Daoy (cell line): Measurements from ENCODE around the gene GRAMD2B. TPM values are rescaled to one million over a fixed set of nuclear protein-coding genes. Genes with fewer than 3 reads are reported as not detected.
"Not testable (repeated sequence)": the region's sequence is repeated elsewhere in the genome, so short reads cannot be mapped to it uniquely, and the experiment has no call there.

ENCODE experiments used
- DNase-seq: peaks from one replicate; pipeline ENCODE4 v3.0.0-alpha.2; 2015; ENCODE audit warnings: low read depth
- total RNA-seq: library from RNA; depleted of rRNA; stranded (reverse); fragments of >200 nt; shearing (Covaris generic); gene quantifications from 2 replicates; pipeline ENCODE4 v1.2.3, GENCODE V29; 2014

GRAMD2B gene
- total RNA-seq, 1 experiment from 2014 or later, result 4.1 TPM

DNA sequence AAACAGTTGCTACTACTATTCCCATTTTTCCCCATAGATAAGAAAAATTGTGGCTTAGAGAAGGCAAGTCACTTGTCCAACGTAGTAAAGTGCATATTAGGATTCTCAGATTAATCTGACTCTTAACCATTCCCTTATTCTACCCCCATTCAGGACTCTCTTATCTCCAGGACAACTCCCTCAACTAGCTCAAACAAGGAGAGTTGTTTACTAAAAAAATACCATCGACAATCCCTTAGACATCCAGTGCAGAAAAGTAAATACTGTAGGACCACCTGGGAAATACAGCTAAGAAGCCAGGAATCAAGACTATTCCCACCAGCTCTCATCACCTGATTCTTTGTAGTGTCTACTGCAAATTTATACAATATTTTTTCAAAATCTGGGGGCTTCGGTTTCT, 9.4 kb upstream of the GRAMD2B start:
- no peak for DNase-seq

DNA sequence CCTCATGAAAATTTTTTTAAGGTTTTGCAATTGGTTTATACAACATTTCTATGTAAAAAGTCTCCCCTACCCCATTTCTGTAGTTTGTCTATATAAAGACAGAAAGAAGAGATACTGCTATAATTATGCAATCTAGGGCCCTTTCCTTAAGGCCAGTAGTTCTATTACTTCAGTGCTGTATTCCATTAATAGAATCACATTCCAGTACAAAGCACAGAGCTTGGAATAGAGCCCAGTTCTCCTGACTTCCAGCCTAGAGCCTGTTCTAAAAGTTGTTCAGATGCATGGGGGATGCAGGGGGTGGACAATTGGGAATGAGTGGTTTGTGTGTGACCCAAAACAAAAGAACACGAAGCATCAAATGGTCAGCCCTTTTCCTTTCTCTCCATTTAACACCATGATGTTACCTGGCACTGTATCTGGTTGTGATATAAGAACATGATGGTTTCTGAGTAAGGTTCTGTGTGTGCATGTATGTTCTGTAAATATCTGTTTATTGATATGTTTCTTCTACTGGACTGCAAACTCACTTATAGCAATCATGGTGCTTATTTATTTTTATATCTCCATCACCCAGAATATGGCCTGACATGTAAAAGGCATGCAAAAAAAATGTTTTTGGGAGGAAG, 8.2 kb upstream of the GRAMD2B start:
- DNase-seq, result no peak

DNA sequence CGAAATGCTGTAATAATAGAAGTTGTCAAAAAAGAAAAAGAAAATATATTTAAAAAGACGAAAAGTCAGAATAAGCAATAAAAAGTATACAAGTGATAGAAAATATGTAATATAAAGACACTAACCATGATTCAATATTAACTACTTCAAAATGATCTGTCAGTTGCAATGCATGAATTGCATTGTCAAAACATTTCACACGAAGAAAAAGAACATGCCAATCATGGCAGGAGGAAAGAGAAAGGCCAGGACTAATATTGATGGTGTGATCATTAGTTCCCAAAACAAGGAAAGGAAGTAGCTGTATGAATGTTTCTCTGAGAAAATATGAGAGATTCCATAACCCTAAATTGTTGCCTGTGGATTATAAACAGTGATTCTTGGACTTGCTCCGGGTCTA, 7.4 kb upstream of the GRAMD2B start:
- DNase-seq, result no peak

DNA sequence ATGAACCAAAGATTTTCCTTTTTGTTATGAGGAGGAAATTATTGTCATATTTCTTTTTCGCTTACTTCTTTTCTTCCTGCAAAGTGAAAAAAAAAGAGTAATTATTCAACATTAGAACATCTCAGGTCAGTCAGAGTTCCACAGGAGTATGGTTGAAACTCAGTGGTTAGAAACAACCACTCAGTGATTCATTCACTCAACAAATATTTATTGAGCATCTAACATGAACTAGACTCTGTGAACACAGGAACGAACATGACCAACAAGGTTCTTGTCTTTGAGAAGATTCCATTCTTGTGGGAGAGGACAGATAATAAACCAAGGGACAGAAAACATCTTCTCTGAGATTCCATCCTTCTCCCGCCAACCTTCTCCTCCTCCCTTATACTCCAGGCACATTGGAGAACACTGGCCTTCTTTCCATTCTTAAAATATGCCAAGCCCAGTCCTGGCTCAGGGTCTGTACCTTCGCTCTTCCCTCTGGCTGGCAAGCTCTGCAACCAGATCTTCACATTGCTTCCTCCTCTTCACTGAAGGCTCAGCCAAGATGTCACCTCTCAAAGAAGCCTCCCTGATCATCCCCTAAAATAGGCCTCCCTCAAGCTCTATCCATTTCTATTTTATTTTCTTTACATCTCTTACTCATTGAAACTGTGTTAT, 6.8 kb upstream of the GRAMD2B start:
- DNase-seq, result no peak

DNA sequence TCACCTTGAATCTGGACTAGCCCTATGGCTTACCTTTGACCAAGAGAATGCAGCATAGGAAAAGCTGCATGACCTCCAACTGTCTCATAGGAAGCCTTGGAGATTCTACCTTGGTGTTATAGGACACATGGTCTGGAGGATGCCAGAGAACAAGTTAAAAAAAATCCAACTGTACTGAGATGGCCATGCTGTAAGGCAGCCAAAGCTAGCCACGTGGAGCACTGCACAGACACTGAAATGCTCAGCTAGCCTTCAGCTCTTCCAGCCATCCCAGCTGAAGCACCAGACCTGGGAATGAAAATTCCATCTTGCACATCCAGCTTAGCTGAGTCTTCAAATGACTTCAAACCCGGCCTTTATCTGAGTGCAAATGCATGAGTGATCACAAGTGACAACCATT, 6.0 kb upstream of the GRAMD2B start:
- DNase-seq, result no peak

DNA sequence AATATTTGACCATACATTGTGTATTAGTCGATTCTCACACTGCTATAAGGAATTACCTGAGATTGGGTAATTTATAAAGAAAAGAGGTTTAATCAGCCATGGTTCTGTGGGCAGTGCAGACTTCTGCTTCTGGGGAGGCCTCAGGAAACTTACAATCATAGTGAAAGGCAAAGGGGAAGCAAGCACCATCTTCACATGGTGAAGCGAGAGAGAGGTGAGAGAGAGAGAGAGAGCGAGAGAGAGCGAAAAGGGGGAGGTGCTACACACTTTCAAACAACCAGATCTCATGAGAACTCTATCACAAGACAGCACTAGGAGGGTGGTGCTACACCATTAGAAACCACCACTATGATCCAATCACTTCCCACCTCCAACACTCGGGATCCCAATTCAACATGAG, 4.1 kb upstream of the GRAMD2B start:
- no peak for DNase-seq

DNA sequence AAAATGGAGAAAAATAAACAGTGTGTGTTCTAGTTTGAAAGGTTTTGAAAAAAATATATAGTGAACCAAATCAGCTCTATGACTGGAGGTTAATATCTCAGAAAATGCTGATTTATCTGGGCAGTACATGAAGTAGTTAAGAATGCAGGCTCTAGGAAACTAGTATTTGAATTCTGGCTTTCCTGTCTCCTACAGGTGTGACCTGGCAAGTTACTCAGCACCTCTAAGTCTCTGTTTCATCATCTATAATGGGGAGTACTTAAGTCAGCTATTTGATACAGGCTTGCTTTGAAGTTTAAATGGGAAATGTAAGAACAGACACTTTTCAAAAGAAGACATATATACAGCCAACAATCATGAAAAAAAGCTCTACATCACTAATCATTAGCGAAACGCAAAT, 5.2 kb downstream of the GRAMD2B start:
- no peak for DNase-seq

DNA sequence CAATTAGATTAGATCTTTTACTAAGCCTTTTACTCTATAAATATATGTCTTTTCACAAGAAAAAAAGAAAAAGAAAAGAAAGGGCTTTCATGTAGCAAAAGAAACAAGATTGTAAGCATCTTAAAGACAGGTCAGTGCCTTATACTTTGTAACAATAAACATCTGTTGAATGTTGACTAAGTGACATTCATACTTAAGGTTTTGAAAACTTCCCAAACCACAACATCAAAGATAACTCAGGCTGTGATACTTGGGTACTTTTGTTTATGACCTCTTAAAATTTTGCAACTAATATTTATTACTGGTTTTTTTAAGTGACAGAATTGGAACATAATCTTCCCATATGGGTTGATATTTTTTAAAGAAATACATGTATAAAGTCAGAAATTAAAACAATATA, 7.4 kb downstream of the GRAMD2B start:
- DNase-seq, result no peak

DNA sequence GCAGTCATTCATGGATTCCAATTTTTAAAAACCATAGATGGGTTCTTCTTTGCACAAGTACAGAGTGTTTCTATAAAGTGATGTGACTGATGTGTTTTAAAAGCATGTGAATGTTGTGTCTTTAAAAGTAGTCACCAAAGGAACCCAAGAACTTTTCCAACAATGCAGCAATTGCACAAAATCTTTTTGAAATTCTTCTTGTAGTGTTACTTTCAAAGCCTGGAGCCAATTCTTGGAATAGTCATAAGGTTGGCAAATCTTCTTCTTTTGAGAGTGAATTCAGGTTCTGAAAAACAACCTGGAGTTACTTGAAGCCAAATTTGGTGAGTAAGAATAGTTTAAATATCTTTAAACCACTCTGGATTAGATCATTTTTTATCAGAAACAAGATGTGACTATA, 10.5 kb downstream of the GRAMD2B start:
- DNase-seq, result no peak

DNA sequence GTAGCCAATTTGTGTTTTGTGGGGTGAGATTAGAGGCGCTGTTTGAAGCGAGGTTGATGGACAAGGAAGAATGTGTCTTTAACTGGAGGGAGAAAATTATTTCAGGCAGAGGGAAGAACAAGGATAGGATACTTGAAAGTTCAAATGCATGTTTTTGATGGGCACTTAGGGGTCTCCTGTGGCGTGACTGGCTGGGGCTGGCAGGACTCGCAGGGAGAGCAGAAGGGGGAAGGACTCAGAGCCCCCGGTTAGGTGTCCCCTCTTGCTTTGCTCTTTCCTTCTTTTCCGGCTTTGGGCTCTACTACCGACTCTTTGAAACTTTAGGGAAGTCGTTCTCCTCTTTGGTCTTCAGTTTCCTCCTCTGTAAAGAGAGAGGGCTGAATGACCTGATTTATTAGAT, 12.1 kb downstream of the GRAMD2B start:
- no peak for DNase-seq

DNA sequence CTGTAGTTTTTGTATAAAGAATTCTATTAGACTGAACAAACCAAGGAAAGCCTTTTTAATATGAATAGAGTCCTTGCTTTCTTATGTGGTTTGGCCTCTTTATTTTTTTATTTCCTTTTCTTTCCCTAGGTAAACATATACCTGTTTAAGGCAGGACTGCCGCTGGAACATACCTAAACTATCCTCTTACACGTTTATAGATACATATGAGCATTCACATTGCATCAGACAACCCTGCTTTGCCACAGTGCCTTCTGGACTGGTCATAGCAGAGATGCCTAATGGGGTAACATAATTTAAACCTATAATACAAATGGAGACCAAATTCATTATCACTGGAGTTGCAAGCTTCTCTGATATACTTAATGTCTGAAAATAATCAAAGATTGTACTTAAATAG, 12.5 kb downstream of the GRAMD2B start:
- DNase-seq, result no peak

DNA sequence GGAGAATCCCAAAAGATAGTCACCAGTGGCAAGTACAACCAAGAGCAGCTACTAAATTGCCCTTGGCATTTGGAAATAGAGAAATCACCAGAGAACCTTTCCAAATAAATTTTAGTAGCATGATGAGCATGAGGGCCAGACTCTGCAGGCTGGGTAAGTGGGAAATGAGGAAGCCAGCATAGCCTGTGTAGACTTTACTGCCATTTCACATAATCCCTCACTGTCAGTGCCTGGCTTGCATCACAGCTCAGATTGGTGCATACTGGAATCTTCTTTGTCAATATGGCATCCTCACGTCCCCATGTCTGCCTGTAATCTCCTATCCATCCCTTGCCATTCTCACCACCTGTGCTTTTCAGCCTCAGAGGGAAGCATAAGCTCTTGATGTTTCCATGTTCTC, 14.5 kb downstream of the GRAMD2B start:
- no peak for DNase-seq

DNA sequence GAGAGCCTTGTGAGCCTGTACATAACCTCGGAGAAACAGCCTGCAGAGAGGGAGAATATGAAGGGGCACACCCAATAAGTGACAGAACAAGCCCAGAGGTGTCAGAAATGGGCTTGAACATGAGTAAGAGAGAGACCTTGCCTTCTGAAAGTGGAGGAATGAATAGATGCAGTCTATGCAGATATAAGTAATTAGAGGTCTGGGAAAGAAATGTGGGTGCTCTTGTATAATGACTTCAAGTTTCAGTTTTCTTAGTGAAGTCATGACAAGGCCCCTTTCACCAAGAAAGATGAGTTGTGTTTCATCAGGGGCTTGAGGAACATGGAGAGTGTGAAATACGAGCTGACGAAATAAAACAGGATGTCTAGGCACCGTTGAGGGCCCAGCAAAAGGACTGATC, 15.1 kb downstream of the GRAMD2B start:
- no peak for DNase-seq

DNA sequence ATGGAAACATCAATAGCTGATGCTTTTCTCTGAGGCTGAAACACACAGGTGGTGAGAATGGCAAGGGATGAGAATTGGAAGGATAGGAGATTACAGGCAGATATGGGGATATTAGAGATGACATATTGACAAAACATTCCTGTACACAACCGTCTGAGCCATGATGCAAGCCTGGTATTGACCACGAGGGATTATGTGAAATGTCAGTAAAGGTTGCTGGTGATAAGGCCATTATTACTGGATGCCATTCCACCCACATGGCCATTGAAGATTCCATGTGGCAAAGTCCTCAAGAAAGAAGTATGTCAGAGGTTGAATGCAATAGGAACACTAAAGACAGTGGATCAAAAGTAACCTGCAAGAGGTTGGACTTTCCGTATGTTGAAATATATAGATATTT, 15.7 kb downstream of the GRAMD2B start:
- no peak for DNase-seq

DNA sequence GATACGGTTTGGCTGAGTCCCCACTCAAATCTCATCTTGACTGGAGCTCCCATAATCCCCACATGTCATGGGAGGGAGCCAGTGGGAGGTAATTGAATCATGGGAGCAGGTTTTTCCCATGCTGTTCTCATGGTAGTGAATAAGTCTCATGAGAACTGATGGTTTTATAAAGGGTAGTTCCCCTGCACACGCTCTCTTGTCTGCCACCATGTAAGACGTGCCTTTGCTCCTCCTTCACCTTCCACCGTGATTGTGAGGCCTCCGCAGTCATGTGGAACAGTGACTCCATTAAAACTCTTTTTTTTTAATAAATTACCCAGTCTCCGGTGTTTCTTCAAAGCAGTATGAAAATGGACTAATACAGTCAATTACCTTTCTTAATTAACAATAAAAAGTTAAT, 16.5 kb downstream of the GRAMD2B start:
- not testable (repeated sequence) for DNase-seq

DNA sequence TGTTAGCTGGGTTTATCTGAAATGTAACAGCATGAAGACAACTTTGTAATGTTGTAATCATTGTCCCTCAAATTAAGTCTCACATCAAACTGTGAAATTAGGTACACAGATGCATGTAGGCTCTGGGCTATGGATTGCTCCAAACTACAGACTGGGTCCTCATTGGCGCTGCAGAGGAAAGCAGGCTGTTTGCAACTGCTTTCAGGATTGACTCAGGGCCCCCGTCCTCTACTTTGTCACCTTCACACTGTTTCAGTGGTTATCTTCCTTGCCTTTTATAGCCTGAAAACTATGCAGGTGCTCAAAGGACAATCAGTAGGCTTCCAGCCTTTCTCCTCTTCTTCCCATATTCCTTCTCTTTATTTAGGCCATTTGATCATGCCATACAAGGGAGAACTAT, 18.0 kb downstream of the GRAMD2B start:
- DNase-seq, result no peak

DNA sequence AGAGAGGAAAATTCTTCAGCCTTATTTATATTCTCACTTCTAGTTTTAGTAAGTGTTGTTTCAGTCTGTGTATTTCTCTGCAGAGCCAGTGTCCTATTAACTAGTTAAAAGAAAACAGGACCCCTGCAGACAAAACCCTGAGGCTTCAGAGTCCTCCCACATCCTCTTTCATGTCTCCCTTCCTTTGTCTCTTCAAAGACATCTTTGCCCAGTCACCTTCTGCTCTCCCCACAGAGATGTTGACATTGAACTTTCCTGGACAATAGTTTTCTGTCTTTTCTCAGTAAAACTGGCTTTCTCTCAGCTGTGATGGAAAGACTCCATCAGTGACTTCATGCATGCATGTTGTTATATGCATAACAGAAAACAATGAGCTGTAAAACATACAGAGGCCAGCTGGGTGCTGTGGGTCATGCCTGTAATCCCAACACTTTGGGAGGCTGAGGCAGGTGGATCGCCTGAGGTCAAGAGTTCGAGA, 20.2 kb downstream of the GRAMD2B start:
- no peak for DNase-seq

DNA sequence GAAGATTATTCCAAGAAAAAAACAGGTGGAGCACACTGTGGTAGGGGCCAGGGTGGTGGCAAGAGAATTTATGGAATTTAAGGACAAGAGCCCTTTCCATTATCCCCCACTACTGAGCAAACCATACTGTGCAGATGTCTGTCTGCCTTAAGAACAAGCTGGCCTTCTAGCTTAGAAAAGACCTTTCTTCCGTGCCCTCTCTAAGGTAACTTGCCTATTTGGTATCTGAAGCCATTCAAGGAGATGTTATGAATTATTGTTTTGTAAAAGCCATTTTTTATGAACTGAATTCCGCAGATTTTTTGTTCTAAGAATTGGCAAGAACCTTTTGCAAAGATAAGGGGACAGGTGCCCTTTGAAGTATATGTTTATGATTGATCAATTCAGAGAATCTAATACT, 20.9 kb downstream of the GRAMD2B start:
- no peak for DNase-seq

DNA sequence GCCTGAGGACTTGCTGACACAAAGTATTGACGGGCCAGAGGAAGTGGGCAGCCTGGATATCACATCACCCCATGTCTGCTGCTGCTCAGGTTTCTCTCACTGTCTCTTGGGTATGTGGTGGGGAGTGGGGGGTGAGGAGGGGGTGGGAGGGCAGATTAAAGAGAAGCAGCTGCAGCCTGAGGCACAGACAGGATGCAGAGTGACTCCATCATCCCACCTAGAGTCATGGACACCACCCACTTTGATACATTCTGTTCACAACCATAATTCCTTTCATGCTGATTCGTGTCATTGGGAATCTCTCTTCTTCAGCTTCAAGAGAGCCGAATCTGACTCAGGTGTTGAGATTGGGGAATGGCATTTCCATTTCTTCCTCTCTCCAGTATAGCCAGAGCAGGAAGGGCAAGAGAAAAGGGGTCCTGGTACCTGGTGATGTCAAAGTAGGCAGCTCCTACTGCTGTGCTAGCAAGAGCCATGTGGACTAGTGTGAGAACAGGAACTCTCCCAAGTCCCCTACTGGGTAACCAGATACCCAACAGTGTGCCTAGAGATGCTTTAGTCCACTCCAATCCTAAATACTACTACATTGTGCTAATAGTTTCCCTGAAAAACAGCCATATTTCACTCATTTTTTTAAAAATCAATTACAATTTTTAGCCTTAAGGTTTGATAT, 22.4 kb downstream of the GRAMD2B start:
- peak; percentile 54 for DNase-seq

DNA sequence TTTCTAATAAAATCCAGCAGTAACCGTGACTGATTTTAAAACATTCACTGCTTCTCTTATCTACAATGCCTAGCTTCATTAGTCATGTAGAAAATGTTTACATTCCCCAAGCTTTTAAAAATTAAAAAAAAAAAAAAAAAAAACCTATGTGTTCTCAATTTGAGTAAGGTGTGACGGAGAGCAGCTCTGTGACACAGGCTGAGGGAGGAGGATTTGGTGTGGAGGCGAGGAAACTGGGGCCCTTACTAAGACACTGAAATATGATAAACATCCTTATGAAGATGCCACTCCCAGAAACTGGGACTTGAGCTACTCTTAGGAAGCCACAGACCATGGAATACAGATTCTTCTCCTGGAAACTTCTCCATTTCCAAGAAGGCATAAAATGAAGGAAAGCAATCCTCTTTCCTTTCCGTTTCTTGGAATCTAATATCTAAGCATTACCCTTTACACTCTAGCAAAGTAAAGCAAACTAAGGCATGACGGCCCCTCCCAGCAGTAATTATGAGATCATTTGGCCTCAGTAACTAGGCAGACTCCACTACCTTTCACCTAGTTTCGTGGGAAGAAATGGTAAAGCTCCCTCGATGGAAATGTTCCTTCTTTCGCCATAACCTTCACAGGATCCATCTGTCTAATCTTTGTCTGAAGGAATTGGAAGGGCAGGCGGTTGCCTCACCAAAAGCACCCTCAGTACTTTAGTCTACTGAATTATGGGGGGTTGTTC, 23.5 kb downstream of the GRAMD2B start:
- peak; percentile 81 for DNase-seq

DNA sequence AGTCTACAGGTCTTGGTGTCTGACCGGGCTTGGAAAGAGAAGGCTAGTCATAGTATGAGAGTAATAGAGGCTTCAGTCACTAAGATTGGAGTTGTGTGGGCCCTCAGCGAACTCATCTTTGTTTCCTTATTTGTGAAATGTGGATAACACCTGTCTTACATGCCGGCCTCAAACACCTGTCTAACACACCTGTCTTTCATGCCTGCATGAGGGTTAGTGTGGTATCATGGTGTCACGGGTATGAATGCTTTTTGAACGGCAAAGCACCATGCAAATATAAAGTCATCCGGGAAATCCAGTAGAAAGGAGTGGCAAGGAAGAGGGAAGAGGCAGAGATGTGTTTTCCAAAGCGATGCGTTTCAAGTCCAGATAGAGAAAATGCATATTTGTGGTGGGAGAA, 25.5 kb downstream of the GRAMD2B start:
- no peak for DNase-seq

DNA sequence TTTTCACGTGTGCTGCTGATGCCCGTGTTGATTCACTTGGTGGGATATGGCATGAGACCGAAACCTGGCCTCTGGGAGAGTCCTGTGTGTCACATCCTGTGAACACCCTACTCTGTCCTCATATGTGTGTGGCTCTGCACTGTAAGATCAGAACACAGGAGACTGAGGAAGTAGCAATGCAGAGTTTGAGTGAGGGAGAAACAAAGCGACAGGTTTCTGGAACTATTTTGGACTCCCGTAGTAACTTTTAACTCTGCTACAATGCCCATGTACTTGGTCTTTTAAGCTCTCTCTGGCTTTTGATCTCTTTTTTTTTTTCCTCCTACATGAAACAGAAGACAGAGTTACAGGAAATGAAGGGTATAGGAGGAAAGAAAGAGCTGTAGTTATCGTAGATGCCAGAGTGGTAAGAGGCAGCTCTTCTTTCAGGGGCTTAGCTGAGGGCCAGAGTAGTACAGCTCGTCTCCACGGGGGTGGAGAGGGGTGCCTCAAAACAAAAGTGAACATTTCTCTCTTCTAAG, 26.6 kb downstream of the GRAMD2B start:
- DNase-seq, result peak; percentile 88
